COLO829 (cell line): Measurements from ENCODE around the gene SCAMP2.
"Not testable (repeated sequence)": the region's sequence is repeated elsewhere in the genome, so short reads cannot be mapped to it uniquely, and the experiment has no call there.

Experiments used
- DNase-seq: peaks from one replicate; pipeline ENCODE4 v3.0.0; 2012; ENCODE audit warnings: low spot score

The SCAMP2 gene

DNA sequence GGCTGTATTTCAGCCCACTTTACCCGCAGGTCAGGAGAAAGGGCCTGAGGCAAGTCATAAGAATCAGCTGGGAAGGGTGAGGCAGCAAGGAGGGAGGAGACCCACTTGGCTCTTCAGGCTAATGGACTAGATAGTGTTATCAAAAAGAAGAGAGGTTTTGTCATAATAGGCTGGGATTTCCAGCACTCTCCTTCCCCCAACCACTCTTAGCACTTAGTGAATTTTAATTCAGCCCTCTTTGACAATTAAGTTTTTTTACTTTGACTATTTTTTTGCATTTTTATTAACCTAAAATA lies 17.4 kb upstream of the SCAMP2 start:
- no peak for DNase-seq

DNA sequence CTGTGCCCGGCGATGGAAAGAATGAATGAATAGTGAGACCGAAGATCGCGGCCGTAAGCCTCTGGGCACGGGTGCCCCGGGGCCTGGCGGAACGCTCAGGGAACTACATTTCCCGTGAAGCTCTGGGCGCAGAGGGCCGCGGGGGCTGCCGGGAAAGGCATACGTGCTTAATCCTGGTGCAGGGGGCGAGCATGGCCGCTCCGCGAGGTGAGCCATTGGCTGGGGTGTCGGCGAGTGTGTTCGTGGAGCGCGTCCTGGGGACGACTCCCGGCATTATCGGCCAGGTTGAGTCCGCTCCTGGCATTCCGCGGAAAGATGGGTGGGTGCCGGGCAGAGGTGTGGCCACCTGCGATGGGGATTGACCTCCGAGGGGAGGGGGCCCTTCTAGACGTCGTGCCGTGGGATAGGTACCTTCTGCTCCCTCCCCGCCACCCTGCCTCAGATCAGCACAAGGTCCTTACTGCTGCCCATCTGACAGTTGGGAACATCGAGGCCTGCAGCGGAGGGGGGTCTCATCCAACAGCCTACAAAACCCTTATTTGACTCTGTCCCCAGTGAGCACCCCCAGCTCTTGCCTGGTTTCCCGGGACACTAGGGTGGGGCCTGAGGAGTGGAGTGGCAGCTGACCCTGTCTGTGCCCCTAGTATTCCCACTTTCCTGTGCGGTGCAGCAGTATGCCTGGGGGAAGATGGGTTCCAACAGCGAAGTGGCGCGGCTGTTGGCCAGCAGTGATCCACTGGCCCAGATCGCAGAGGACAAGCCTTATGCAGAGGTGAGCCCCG lies 16.9 kb upstream of the SCAMP2 start, which contains the start of gene MPI:
MPI (plus strand) TSS at position 160 of the 782 bp plus-strand sequence; CDS start at position 192, 32 bp downstream.
- peak; percentile 79 for DNase-seq

DNA sequence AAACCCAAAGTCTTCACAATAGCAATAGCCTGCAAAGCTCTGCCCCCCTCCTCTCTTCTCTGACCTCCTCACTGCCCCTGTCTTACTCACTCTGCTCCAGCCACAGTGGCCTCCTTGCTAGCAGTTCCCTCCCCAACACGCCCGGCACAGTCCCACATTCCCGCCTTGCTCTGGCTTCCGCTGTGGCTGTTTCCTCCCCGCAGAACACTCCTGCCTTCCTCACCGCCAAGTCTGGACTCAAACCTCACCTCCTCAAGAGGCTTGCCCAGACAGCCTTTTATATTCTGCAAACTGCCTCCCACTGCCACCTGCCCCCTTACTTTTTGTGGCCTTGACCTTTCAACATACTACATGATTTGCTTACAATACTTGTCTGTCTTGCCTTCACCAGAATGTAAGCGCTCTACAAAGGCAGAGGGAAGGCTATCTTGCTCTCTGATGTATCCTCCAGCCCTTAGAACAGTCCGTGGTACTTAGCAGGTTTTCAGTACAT lies 16.3 kb upstream of the SCAMP2 start:
- no peak for DNase-seq

GRCh38 chr15:74888716-74889115 lies 15.6 kb upstream of the SCAMP2 start:
- no peak for DNase-seq

DNA sequence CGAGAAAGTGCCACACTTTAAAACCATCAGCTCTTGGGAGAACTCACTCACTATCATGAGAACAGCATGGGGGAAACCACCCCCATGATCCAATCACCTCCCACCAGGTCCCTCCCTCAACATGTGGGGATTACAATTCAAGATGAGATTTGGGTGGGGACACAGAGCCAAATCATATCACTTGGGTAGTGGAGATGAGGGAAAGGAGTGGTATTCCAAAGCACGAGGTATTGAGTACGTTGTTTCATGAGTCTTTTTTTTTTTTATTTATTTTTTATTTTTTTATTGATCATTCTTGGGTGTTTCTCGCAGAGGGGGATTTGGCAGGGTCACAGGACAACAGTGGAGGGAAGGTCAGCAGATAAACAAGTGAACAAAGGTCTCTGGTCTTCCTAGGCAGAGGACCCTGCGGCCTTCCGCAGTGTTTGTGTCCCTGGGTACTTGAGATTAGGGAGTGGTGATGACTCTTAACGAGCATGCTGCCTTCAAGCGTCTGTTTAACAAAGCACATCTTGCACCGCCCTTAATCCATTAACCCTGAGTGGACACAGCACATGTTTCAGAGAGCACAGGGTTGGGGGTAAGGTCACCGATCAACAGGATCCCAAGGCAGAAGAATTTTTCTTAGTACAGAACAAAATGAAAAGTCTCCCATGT lies 14.5 kb upstream of the SCAMP2 start:
- not testable (repeated sequence) for DNase-seq

GRCh38 chr15:74885461-74885860 lies 12.3 kb upstream of the SCAMP2 start:
- no peak for DNase-seq

GRCh38 chr15:74884428-74885223 lies 11.5 kb upstream of the SCAMP2 start:
- DNase-seq = no peak

- DNase-seq = no peak
Measured at GRCh38 chr15:74882528-74882927, 9.4 kb upstream of the SCAMP2 start.

DNA sequence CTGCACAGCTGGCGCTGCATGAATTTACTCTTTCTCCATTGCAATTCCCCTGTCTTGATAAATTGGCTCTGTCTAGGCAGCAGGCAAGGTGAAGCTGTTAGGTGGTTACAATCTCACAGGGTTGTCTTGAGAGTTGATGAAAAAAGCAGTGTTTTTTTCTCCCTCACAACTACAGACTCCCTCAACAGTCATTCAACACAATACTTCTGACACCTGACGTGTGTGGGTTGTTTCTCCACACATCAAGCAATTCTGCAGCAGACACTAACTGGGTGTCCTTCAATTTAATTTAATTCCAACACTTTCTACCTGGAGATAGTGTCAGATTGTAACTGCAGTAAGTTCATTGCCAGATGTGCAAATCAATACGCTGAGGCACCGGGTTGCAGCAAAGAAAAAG lies 5.1 kb upstream of the SCAMP2 start:
- no peak for DNase-seq

- DNase-seq = no peak
Measured at GRCh38 chr15:74873756-74874424, 725 bp upstream of the SCAMP2 start.

- DNase-seq = no peak
Measured at GRCh38 chr15:74872702-74873035, 496 bp downstream of the SCAMP2 start.

DNA sequence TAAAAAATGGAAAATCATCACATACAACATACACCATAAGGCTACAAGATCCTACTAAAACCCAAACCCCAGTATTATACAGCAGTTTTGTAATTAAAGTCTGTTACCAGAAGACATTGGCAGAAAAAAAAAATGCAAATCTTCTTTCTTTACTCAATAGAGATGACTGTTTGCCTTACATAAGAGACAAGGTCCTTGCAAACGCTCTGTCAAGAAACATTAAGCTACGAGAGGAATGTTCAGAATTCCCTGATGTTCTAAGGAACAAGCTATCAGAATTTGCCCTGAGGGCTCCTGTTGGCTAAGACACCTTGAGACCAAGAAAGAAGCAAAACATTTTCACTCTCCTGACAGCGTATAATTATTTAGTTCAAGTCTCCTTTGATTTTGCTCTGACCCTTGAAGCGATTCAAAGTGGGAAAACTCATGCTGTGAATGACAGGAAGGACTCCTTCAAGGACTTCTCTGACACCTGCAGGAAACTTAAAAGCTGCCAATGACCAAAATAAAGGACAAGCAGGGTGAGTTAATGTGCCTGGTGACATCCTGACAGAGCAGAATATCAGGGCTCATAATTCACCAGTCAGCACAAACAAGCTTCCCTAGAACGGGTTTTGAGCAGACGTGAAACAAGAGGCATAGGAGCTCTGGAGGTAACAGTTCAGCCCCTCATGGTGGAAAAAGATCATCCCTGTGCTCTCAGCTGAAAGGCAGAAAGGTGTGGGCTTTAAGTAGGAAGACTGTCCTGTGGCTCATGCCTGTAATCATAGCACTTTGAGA lies 2.5 kb downstream of the SCAMP2 start:
- DNase-seq = no peak

DNA sequence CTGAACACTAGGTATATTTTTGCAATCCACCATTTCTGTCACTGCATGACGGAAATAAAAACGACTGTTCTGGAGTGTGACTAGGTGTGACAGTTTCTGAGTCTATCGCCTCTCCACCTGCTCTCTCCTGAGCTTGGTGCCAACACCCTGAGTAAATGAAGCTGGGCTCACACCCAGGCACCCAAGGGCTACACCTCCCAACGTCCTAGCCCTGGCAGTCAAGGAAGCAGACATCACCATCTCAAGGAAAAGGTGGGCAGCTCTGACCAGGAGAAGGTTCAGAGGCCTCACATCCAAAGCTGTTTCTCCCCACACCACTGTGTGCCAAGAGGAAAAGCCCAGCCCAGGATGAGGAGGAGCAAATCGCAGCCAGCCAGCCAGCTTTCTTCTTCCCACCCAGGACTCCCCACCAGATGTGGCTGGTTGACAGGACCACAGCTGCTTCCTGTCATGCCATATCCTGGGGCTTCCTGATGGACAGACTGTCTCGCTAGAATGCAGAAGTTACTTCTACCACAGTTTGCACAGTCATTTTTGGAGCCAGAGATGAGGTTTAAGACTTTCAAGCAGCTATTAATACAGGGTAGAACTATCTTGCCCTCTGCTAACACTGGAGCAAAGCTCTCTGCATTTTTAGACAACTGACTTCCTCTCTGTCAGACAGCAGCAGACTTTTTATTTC lies 3.3 kb downstream of the SCAMP2 start:
- DNase-seq = no peak

DNA sequence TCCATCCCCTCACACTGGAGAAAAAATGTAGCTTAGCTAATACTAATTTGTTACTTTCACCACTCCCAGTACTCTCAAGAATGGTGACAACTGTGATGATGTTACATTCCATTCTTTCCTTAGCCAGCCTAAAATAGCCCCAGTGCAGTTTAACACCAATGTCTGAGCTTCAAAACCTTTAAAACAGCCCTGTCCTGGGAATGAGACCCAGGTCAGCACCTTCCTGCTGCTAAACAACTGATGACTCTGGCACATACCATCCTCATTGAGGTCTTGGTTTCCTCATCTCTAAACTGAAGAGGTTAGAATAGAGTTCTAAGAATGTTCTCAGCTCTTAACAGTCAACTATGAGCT lies 3.8 kb downstream of the SCAMP2 start:
- no peak for DNase-seq

DNA sequence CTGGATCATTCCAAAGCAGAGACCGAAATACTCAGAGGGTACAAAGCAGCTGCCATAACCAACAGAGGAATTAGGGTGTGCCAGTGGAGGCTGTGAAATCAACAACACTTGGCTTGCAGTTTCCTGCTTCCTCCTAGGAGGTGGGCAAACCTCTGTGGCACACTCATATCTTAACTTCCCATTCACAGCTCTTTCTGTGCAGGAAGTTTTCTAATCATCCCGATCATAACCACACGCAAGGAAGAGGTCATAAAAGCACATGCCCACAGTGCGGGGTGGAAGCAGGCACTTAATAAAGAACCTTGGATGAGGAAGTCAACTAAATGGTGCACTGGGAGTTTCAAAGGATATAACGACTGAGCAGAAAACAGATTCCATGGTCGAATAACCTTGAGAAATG lies 5.1 kb downstream of the SCAMP2 start:
- no peak for DNase-seq

- DNase-seq = no peak
Measured at GRCh38 chr15:74867466-74868038, 5.6 kb downstream of the SCAMP2 start.

DNA sequence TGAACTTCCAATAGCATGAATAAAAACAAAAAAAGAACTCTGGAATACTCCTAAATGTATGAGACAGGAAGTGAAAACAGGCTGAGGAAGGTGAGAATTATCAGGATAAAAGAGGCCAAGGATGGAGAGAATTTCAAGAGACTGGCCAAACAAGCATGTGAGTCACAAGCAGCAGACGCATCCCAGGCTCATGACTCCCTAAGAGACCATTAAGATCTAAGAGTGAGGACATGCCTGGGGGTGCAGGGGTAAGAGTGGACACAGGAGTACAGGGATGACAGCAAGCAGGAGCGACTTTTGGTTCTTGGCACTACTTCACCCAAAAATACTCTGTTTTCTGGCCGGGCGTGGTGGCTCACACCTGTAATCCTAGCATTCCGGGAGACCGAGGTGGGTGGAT lies 7.1 kb downstream of the SCAMP2 start:
- no peak for DNase-seq

GRCh38 chr15:74865316-74865715 lies 7.8 kb downstream of the SCAMP2 start:
- no peak for DNase-seq

DNA sequence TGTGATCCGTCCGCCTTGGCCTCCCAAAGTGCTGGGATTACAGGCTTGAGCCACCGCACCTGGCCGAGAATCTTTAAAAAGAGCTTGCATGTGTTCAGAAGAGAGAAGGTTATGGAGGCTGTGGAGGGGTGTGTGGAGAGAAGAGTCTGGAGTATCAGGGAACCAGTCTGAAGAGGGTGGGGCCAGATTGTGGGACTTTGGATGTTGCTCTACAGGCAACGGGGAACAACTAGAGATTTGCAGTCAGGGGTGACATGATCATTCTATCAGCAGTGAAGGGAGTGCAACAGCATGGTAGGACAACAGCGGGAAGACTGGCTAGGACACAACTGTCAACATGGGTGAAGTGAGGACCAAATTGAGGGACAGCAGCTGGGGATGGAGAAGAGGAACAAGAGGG lies 8.9 kb downstream of the SCAMP2 start:
- no peak for DNase-seq

GRCh38 chr15:74863239-74864056 lies 9.7 kb downstream of the SCAMP2 start:
- DNase-seq = no peak
